Cerebellar nuclear complex (tissue), 1 donor: ENCODE measurements around the gene PREB.
"Not testable (repeated sequence)": the region's sequence is repeated elsewhere in the genome, so short reads cannot be mapped to it uniquely, and the experiment has no call there.

ENCODE experiments used
- DNase-seq, 2 experiments: peaks; one replicate each; lab custom pipeline; 2025; lab: John Stamatoyannopoulos, UW

Gene PREB

DNA sequence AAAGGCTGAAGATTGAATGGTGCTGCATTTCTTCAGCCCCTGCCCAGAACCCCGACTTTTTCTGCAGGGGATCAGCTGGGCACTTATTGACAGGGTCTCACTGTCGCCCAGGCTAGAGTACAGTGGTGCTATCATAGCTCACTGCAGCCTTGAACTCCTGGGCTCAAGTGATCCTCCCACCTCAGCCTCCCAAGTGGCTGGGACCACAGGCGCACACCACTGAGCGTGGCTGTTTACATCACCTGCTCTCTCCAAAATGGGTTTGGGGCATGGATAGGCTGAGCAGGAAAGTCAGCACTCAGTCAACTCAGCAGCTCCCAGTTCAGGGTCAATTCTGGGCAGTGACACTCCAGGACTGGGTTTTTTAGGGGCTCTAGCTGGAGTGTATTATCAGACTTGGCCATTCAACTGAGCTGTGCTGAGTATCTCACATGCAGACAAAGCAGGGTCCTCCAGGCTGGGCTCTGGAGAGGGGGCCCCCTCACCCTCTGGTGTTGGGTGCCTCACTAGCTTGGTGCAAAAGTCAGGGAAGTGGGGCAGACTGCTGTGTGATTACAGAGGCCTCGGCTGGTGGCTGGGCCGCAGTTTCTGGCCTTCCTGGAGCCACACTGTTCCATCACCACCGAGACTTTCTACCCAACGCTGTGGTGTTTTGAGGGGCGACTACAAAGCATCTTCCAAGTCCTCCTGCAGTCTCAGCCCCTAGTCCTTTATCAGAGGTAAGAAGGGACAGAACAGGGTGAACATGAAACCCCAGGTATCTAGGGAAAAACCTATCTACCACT is 6.4 kb downstream of the PREB start:
- no peak for DNase-seq

DNA sequence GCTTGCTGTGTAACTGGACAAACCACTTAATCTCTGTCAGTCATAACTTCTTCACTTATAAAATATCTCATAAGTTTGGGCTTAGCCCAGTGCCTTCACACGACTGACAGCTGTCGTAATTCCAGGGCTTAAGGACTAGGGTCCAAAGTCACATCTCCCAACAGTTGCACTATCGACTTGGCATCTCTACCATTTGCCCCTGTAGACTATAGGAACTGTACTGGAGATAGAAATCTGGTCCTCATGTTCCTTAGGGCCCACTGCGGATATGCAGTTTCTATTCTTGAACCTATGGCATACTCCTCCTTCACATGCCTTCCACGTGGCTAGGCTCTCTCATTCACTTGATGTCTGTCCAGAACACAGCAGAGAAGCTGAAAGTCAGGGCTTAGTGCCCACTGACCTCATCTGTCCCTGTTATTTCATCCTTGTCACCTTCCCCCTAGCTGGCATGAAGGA is 8.2 kb downstream of the PREB start:
- DNase-seq = no peak

DNA sequence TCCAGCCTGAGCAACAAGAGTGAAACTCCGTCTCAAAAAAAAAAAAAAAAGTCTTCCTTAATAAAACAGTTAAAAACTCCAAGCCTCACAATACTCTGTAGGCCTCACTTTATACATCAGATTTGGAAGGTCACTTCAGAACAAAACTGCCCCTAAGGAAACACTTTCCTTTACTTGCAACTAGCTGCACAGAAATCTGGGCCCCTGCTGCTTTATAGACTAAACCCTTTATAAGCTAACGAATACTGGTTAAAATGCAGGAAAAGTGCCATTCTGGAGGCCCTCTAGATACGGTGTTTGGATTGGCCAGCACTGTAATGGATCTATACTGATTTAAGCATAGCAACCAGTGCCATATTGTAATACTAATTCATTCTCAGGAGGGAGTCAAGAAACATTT is 9.3 kb downstream of the PREB start:
- DNase-seq = no peak

DNA sequence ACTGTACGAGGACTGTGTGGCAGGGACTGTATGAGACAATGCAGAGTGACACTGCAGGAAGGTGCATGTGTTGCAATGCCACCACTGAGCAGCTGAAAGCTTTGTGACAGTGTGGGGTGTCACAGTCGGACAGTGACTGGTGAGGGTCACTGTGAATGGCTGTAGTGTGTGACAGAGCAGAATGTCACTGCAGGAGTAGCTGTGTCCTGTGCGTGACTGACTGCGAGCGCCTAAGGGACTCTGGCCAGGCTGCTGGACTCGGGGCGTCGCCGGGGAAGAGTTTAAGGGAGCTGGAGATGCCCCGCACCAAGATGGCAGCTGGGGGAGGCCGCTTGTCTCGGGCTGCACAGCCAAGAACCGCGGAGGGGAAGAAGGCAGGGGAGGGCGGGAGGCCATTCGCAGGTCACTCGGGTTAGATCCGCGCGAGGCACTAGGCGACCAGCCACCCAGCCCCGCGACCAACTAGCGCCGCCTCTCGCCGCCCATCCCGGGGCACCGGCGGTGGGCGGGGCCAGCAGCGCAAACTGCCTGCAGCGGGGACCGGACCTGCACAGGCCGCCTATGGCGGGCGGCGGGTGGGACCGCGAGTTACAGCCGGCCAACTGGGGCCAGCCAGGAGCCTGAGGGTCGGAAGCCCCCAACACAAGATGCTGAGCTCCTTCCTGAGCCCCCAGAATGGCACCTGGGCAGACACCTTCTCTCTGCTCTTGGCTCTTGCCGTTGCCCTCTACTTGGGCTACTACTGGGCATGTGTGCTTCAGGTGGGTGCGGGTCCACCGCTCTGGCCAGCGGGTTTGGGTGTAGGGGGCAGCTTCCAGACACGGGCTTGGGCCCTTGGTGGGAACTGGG is 10.9 kb downstream of the PREB start, which contains the start of gene ABHD1:
Gene ABHD1 (plus strand): TSS at position 514 of the 849 bp plus-strand sequence. CDS start 134 bp downstream, at position 648.
- DNase-seq = no peak

DNA sequence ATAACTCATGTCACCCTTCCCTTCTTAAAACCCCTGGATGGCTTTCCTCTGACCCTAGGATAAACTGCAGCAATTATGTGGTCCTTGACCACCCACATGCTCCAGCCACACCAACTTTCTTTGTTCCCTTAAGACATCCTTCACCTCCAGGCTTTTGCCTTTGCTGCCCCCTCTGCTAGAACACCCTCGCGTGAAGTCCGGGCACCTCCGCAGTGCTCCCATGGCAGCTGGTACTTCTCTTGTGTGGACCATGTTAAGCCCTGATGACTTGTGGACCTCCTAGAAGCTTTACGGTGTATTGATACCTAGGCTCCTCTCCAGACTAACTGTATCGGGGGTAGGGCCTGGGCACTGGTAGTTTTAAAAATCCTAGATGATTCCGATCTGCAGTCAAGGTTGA is 11.6 kb downstream of the PREB start:
- DNase-seq = no peak

DNA sequence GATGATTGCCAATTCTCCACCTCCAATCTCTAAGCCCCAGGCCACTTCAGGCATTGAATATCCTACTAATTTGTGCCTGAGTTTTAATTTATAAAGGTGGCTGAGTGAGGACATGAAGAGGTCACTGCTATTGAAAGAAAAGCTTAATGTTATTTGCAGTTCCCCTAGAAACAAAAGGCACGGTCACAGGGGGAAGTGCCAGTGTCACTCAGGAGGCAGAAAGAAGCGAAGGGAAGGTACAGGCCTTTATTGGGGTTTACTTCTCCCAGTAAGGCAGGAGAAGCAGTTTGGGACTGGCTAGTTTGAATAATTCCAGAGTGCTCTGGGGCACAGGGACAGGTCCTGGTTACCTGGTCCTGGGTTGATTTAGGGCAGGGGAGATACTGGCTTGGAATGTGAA is 12.5 kb downstream of the PREB start:
- no peak for DNase-seq

DNA sequence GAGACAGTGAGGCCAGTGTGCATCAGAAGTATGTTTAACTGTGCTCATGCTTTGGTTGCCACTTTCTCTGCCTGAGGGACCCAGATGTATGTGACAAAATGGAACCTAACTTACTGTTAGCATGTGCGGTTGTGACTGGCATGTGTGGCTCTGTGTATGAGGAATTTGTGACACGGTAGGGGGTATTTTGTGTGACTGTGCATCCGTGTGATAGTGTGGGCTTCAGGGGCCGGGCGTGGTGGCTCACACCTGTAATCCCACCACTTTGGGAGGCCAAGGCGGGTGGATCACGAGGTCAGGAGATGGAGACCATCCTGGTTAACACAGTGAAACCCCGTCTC is 15.1 kb downstream of the PREB start:
- not testable (repeated sequence) for DNase-seq

DNA sequence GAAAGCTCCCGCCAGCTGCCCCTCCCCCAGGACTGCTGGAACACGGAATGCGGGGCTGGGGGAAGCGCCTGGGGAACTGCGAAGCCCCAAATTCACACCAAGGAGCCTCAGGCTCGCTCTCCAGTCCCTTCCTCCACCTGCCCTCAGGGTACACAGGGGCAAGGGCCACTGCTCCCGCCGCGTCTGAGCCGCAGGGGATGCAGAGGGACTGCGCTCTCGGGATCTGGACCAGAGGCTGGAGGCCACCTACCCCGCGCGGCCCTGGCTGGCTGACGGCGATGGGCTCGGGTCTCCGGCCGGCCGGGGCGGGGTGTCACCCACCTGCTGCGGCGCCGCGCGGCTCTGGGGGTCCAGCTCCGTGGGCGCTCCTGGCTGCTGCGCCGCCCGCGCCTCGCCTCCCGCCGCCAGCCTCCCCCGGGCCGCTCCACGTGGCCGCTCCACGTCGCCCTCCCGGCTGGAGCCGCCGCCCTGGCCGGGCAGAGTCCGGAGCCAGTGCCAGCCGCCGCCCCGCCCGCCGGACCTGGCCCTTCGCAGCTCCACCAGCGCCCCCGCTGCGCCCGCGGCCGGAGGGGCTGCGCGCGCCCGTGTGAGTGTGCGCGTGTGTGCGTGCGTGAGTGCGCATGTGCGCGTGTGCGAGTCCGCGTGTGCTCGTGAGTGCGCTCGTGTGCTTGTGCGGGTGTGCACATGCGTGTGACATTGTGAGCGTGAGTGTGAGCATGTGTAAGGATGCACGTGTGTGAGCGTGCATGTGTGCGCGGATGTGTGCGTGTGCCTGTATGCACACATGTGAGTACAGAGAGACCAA is 15.7 kb downstream of the PREB start, which contains the start of gene CGREF1:
Gene CGREF1 (minus strand): TSS at position 604 of the 805 bp plus-strand sequence. CDS start 14,762 bp downstream, outside the sequence.
- no peak for DNase-seq

DNA sequence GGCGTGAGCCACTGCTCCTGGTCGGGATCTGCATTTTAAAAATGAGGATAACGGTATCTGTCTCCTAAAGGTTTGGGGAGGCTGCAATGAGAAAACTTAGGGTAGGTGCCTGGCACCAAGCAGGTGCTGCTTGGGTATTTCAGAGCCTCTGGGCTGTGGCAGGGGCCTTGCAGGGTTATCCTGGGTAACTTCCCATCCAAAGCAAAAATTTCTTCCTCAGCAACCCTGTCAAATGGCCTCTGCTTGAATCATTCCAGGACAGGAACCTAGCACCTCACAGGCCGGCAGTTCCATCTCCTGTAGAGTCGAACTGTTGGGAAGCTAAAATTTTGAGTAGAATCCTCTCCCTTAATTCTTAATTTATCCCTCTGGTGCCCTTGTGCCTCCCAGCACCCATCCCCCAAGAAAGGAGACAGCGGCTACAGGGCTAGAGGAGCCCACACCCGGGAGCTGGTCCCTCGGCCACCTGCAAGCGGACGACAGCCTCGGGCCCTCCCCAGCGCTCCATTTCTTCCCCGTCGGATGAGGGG is 16.4 kb downstream of the PREB start:
- no peak for DNase-seq

DNA sequence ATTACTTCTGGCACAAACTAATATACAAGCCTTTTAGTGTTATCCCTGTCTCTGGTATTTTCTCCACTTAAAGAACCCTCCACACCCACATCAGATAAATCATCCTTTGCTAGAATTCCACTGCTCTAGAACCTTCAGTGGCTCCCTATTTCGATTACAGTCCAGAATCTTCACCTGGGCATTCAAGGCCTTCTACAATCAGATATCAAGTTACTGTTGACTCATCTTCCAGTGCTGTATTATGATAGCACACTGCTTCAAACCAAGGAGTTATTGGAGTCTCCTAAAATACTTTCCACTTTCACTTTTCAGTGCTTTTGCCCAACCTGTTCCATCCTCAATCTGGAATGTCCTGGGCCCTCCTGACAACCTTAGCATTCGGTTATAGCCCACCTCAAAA is 18.9 kb downstream of the PREB start:
- no peak for DNase-seq

DNA sequence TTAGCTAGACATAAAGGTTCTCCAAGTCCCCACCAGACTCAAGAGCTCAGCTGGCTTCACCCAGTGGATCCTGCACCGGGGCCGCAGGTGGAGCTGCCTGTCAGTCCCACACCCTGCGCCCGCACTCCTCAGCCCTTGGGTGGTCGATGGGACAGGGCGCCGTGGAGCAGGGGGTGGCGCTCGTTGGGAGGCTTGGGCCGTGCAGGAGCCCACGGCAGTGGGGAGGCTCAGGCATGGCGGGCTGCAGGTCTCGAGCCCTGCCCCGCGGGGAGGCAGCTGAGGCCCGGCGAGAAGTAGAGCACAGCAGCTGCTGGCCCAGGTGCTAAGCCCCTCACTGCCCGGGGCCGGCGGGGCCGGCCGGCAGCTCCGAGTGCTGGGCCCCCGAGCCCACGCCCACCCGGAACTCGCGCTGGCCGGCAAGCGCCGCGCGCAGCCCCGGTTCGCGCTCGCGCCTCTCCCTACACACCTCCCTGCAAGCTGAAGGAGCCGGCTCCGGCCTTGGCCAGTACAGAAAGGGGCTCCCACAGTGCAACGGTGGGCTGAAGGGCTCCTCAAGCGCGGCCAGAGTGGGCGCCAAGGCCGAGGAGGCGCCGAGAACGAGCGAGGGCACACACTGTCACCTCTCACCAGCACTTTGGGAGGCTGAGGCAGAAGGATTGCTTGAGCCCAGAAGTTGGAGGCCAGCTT is 22.9 kb downstream of the PREB start:
- DNase-seq = not testable (repeated sequence)

DNA sequence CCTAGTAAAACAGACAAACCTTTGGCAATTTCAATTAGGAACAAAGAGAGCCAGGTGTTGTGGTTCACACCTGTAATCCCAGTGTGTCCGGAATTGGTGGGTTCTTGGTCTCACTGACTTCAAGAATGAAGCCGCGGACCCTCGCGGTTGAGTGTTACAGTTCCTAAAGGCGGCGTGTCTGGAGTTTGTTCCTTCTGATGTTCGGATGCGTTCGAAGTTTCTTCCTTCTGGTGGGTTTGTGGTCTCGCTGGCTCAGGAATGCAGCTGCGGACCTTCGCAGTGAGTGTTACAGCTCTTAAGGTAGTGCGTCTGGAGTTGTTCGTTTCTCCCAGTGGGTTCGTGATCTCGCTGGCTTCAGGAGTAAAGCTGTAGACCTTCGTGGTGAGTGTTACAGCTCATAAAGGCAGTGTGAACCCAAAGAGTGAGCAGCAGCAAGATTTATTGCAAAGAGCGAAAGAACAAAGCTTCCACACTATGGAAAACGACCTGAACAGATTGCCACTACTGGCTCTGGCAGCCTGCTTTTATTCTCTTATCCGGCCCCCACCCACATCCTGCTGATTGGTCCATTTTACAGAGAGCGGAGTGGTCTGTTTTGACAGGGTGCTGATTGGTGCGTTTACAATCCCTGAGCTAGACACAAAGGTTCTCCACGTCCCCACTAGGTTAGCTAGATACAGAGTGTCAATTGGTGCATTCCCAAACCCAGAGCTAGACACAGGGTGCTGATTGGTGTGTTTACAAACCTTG is 23.7 kb downstream of the PREB start:
- DNase-seq = not testable (repeated sequence)

DNA sequence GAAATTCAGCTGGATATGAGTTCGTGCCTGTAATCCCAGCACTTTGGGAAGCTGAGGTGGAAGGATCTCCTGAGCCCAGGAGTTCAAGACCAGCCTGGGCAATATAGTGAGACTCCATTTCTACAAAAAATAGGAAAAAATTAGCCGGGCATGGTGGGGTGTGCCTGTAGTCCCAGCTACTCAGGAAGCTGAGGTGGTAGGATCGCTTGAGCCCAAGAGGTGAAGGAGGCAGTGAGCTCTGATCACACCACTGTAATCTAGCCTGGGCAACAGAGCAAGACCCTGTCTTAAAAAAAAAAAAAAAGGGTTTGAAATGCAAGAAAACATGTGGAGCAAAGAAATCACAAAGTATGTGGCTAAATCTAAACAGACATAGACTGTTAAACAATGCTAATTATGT is 25.4 kb downstream of the PREB start:
- no peak for DNase-seq

DNA sequence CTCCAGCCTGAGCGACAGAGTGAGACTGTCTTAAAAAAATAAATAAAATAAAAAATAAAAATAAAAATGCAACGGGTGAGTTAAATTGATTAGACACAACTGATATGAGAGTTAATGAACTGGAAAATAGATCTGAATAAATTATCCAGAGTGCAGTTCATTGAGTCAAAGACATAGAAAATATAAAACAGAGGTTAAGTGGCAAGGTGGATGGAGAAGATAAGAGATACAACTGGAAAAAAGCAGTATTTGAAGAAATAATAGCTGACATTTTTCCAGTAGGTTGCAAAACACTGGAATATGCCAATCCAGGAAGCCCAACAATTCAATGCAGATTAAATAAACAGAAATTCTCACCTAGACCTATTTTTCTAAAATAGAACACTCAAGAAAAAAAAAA is 26.2 kb downstream of the PREB start:
- no peak for DNase-seq

DNA sequence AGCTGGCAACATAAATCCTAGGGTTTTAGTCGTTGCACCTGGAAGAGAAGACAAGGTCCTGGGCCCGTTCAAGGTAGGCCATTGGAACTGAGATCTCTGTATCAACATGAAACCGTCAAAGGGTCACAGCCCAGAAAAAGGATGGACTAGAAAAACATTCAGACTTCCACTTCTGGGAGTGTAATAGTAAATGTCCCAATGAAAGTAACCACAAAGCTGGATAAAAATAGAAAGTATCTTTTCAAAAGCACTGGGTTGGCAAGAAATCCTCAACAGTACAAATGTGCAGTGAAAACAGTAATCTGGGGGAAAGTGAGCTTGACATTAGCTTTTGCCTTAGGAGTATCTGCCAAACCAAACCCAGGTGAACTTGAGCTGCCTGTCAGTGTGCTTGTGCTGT is 28.5 kb downstream of the PREB start:
- no peak for DNase-seq

DNA sequence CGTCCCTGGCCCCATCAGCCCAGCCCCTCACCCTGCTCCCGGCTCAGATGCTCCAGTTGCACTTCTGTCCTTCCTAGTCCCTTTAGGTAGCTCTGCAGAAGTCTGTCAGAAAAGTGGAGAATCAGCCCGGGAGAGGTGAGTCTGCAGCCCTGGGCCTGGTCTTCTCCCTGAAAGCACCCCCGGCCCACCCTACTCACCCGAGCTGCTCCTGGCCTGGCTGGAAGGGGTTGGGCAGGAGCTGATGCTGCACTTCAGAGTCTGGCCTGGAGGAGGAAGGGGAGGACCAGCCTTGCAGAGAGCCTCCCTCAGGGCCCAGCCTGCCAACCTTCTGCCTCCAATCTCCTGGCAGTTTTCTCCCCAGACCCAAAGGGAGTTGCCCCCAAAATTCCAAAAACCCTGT is 32.1 kb downstream of the PREB start:
- no peak for DNase-seq

DNA sequence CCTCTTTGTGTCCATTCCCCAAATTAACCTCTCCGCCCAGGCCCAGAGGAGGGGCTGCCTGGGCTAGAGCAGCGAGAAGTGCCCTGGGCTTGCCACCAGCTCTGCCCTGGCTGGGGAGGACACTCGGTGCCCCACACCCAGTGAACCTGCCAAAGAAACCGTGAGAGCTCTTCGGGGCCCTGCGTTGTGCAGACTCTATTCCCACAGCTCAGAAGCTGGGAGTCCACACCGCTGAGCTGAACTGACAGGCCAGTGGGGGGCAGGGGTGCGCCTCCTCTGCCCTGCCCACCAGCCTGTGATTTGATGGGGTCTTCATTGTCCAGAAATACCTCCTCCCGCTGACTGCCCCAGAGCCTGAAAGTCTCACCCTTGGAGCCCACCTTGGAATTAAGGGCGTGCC is 34.4 kb downstream of the PREB start:
- no peak for DNase-seq

DNA sequence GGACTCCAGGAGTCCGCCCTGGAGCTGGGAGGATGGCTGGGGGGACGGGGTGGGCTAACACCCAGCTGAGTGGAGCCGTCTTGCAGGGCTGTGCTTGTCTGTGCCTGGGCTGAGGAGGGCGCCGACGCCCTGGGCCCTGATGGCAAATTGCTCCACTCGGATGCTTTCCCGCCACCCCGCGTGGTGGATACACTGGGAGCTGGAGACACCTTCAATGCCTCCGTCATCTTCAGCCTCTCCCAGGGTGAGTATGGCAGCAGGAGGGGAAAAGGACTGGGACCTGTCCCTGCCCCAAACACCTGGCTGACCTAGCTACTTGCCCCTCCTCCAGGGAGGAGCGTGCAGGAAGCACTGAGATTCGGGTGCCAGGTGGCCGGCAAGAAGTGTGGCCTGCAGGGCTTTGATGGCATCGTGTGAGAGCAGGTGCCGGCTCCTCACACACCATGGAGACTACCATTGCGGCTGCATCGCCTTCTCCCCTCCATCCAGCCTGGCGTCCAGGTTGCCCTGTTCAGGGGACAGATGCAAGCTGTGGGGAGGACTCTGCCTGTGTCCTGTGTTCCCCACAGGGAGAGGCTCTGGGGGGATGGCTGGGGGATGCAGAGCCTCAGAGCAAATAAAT is 35.0 kb downstream of the PREB start:
- no peak for DNase-seq

DNA sequence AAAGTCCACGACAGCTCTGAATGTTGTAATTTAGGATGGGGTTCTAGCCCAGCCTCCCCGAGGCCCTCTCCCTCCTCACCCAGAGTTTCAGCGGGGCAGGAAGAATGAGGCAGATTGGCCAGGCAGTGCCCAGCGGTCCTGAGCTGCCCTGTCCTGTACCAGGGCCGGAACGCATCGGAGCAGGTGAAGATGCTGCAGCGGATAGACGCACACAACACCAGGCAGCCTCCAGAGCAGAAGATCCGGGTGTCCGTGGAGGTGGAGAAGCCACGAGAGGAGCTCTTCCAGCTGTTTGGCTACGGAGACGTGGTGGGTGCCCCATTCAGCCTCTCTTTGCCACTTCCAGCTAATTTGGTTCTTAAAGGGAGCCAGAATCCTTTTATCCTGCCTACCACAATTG is 37.1 kb downstream of the PREB start:
- DNase-seq = no peak

DNA sequence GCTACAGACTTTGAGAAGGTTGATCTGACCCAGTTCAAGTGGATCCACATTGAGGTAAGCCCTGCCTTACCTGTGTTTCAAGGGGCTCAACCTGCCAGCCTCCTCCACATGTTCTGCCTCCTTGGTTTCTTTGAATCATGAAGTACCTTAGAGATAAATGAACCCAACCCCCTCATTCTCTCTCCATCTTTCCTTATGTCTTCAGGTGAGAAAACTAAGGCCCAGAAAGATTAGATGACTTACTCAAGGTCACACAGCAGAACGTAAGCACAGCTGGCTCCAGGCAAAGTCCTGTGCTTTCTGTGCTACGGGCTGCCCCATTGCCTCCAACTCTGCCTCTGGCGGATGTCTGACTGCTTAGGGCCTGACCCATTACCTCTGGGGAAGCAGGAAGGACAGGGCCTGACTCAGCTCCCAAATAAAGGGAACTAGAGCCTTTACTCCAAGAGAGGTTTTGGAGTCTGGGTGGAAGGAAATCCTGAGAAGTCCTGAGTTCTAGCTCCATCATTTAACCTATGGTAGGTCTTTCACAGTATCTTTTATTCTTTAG is 37.6 kb downstream of the PREB start:
- DNase-seq = no peak
